ENCODE measurements around the gene GRK5.

Gene GRK5

DNA sequence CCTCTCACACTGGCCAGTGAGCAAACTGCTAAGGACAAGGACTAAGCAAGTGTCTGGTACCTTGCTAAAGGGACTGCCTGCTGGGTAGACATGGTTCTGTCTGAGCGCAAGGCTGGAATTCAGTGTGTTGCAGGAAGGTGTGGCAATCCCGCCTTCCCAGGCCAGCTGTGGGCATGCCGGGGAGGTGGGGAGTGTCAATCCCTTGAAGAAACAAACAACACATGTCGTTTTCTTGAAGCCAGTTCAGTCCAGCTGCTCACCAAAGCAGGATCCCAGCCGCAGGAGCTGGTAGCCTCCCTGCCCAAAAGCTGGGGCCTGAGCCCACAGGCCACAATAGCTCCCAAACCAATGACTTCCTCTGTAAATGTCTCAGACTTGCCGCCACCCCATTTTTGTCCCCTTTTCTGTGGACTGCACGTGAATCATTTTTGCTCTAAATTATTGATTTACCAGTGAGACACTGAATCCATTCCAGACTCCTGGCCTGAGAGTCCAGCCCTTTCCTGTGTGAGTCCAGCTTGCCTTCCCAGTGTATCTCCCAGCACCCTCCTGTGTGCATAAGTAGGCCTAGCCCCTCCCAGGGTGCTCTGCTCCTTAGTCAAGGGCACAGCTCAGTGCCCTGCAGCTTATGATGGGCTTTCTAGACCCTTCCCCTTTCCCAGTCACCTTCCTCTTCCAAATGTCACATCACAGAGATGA, 168.4 kb downstream of the GRK5 start:
- no peaks in the 10 kb centered on the region; the same call in 1 of the 2 replicates for H3K36me3 ChIP-seq (ENCODE audit: insufficient read depth, low read length)
- DNase-seq (ENCODE audit: low read depth, low spot score), result no peak
- no peak for TF ChIP-seq FOXP2 (optimal IDR thresholded peaks at IDR 0.05; ENCODE audit: control extremely low read depth, extremely low read length, insufficient read depth)
- no peak for TF ChIP-seq POLR2AphosphoS5 (IDR thresholded peaks at IDR 0.05; ENCODE audit: borderline replicate concordance, low read depth, low read length)
- no peak for TF ChIP-seq EZH2 (IDR thresholded peaks at IDR 0.05)
- H3K4me3 ChIP-seq, result no peak overlapping the region
- no peak overlapping the region for H3K9ac ChIP-seq (ENCODE audit: insufficient read length)
- no peak overlapping the region for H3K27ac ChIP-seq
- H3K9me3 ChIP-seq (ENCODE audit: low read depth, low read length), result no peaks in the 10 kb centered on the region

DNA sequence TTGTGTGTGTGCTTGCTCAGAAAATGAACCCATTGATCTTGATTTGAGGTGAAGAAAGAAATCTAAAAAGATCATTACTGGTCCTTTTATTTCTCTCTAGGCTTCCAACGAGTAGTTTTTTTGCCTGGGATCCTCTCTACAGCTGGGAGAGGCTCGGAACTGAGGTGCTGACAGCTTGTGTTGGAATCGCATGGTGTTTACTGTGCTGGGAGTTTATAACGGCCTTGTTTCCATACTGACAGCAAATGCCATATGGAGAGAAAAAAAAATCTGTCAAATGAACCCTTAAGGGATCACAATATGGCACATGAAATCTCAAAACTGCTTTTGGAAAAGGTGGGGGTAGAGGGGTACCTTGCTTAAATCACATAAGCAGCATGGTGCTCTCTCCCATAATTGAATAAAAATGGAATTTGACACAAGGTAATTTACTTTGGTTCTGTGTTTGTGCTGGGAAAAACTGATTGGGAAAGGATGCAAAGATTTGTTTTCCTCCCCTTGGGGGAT, 170.1 kb downstream of the GRK5 start:
- Histone ChIP-seq H3K27ac (no peak overlapping the region), H3K4me3 (no peak overlapping the region), H3K9ac (ENCODE audit: insufficient read length) (no peak overlapping the region), H3K9me3 (ENCODE audit: low read depth, low read length) (no peaks in the 10 kb centered on the region), H3K36me3 (ENCODE audit: insufficient read depth, low read length) (peaks cover 6% of the 10 kb centered on the region; the same call in 1 of the 2 replicates)
- TF ChIP-seq FOXP2 (optimal IDR thresholded peaks at IDR 0.05; ENCODE audit: control extremely low read depth, extremely low read length, insufficient read depth) (no peak), EZH2 (IDR thresholded peaks at IDR 0.05) (no peak), POLR2AphosphoS5 (IDR thresholded peaks at IDR 0.05; ENCODE audit: borderline replicate concordance, low read depth, low read length) (no peak)
- DNase-seq (ENCODE audit: low read depth, low spot score), result no peak

GRCh38 chr10:119377958-119378736, 170.8 kb downstream of the GRK5 start:
- Histone ChIP-seq H3K27ac (no peak overlapping the region), H3K36me3 (ENCODE audit: insufficient read depth, low read length) (peaks cover 6% of the 10 kb centered on the region; the same call in 1 of the 2 replicates), H3K9ac (ENCODE audit: insufficient read length) (no peak overlapping the region), H3K4me3 (no peak overlapping the region), H3K9me3 (ENCODE audit: low read depth, low read length) (no peaks in the 10 kb centered on the region)
- no peak for DNase-seq (ENCODE audit: low read depth, low spot score)
- TF ChIP-seq FOXP2 (optimal IDR thresholded peaks at IDR 0.05; ENCODE audit: control extremely low read depth, extremely low read length, insufficient read depth) (no peak), EZH2 (IDR thresholded peaks at IDR 0.05) (no peak), POLR2AphosphoS5 (IDR thresholded peaks at IDR 0.05; ENCODE audit: borderline replicate concordance, low read depth, low read length) (no peak)

GRCh38 chr10:119378737-119379067, 171.3 kb downstream of the GRK5 start:
- no peaks in the 10 kb centered on the region for H3K9me3 ChIP-seq (ENCODE audit: low read depth, low read length)
- DNase-seq (ENCODE audit: low read depth, low spot score), result no peak
- H3K27ac ChIP-seq, result no peak overlapping the region
- TF ChIP-seq POLR2AphosphoS5 (IDR thresholded peaks at IDR 0.05; ENCODE audit: borderline replicate concordance, low read depth, low read length) (no peak), FOXP2 (optimal IDR thresholded peaks at IDR 0.05; ENCODE audit: control extremely low read depth, extremely low read length, insufficient read depth) (no peak), EZH2 (IDR thresholded peaks at IDR 0.05) (no peak)
- no peak overlapping the region for H3K4me3 ChIP-seq
- H3K36me3 ChIP-seq (ENCODE audit: insufficient read depth, low read length), result peaks cover 6% of the 10 kb centered on the region; the same call in 1 of the 2 replicates
- no peak overlapping the region for H3K9ac ChIP-seq (ENCODE audit: insufficient read length)

DNA sequence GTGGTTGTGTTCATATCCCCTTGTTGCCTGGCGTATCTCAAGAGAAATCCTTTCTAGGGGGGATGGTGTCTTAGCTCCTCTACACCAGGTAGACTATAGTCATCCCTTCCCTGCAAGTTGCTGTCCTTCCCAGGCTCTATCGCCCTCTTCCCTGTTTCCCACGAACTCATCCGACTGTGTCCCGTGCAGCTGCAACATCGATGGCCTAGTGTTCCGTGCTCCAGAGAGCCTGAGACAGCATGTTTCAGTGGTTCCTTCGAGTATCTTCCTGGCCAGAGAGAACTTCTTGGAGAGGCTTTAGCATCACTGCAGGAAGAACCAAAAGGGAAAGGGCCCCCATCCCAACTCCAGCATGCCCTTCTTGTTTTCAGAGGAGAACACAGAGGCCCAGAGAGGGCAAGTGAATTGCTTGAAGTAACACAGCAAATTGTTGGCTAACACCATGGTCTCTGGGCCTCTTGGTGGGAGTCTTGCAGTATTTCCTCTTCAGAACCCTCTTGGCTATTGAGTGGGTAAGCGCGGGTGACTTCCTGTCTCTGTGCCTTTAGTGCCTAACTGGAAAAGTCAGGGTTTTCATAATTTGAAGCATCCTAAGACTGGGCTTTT, 172.2 kb downstream of the GRK5 start:
- no peak overlapping the region for H3K4me3 ChIP-seq
- no peaks in the 10 kb centered on the region for H3K9me3 ChIP-seq (ENCODE audit: low read depth, low read length)
- H3K27ac ChIP-seq, result no peak overlapping the region
- no peak overlapping the region for H3K9ac ChIP-seq (ENCODE audit: insufficient read length)
- TF ChIP-seq EZH2 (IDR thresholded peaks at IDR 0.05), result no peak
- TF ChIP-seq POLR2AphosphoS5 (IDR thresholded peaks at IDR 0.05; ENCODE audit: borderline replicate concordance, low read depth, low read length), result no peak
- no peak for TF ChIP-seq FOXP2 (optimal IDR thresholded peaks at IDR 0.05; ENCODE audit: control extremely low read depth, extremely low read length, insufficient read depth)
- no peak for DNase-seq (ENCODE audit: low read depth, low spot score)
- peaks cover 6% of the 10 kb centered on the region; the same call in 1 of the 2 replicates for H3K36me3 ChIP-seq (ENCODE audit: insufficient read depth, low read length)

- H3K4me3 ChIP-seq, result no peak overlapping the region
- peaks cover 6% of the 10 kb centered on the region; the same call in 1 of the 2 replicates for H3K36me3 ChIP-seq (ENCODE audit: insufficient read depth, low read length)
- H3K9ac ChIP-seq (ENCODE audit: insufficient read length), result no peak overlapping the region
- TF ChIP-seq FOXP2 (optimal IDR thresholded peaks at IDR 0.05; ENCODE audit: control extremely low read depth, extremely low read length, insufficient read depth) (no peak), POLR2AphosphoS5 (IDR thresholded peaks at IDR 0.05; ENCODE audit: borderline replicate concordance, low read depth, low read length) (no peak), EZH2 (IDR thresholded peaks at IDR 0.05) (no peak)
- no peak overlapping the region for H3K27ac ChIP-seq
- no peaks in the 10 kb centered on the region for H3K9me3 ChIP-seq (ENCODE audit: low read depth, low read length)
- no peak for DNase-seq (ENCODE audit: low read depth, low spot score)
Measured at GRCh38 chr10:119383174-119383856, 175.9 kb downstream of the GRK5 start.

DNA sequence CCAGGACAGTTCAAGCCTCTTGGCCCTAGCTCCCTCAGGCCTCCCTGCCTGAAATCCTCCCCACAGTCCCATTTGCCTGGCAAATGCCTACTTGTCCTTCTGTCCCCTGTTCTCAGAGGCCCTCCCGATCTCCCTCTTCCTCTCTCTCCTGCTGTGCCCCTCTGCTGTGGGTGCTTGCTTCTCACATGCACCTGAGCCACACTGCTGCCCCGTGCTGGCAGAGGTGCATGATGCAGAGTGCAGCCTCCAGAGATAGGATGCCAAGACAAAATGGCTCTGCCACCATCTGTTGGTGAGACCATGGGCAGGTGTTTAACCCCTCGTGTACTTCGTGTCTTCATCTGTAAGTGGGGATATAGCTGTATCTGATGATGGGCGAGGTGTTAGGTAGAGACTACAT, 176.8 kb downstream of the GRK5 start:
- Histone ChIP-seq H3K36me3 (ENCODE audit: insufficient read depth, low read length) (peaks cover 6% of the 10 kb centered on the region; the same call in 1 of the 2 replicates), H3K27ac (no peak overlapping the region), H3K4me3 (no peak overlapping the region), H3K9ac (ENCODE audit: insufficient read length) (no peak overlapping the region), H3K9me3 (ENCODE audit: low read depth, low read length) (no peaks in the 10 kb centered on the region)
- TF ChIP-seq POLR2AphosphoS5 (IDR thresholded peaks at IDR 0.05; ENCODE audit: borderline replicate concordance, low read depth, low read length) (no peak), EZH2 (IDR thresholded peaks at IDR 0.05) (no peak), FOXP2 (optimal IDR thresholded peaks at IDR 0.05; ENCODE audit: control extremely low read depth, extremely low read length, insufficient read depth) (no peak)
- no peak for DNase-seq (ENCODE audit: low read depth, low spot score)
